Measurements from ENCODE around the gene BANF2. TPM values are rescaled to one million over a fixed set of nuclear protein-coding genes. Genes with fewer than 3 reads are reported as not detected.

BANF2 gene
- total RNA-seq, 3 donors from 2014 or later: not detected

DNA sequence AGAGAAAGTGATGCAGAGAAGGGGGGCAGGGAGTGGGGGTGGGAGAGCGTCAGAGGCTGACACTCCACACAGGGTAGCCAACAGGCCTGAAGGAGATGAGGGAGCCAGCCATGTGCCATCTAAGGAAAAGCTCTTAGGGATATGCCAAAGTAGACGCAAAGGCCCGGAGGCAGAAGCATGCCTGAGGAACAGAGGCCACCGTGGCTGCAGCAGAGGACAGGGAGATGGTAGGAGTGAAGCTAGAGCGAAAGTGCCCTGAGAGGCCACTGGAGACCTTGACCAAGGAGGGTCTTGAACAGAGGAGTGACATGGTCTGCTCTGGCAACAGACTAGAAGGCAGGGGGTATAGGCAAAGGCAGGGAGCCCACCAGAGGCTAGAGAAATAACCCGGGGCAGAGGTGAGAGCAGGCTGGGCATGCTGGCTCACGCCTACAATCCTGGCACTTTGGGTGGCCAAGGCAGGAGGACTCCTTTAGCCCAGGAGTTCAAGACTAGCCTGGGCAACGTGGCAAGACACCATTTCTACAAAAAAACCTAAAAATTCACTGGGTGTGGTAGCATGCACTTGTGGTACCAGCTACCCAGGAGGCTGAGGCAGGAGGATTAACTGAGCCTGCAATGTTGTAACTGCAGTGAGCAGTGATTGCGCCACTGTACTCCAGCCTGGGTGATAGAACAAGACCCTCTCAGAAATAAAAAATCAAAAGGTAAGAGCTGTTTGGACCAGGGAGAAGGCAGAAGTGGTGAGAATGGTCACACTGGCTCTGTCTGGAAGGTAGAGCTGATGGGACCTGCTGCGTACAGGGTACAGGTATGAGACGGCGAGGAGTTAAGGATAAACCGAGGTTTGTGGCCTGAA is 24.0 kb upstream of the BANF2 start:
- Histone ChIP-seq H3K27ac (peak overlapping the region in 1 of 2 donors; percentile 34), H3K4me1 (peaks cover 4 to 12% of the 10 kb centered on the region in 2 donors), H3K27me3 (no peaks in the 10 kb centered on the region), H3K36me3 (no peaks in the 10 kb centered on the region), H3K4me3 (no peak overlapping the region), H3K9me3 (no peaks in the 10 kb centered on the region)
- TF ChIP-seq, protein P1, sequence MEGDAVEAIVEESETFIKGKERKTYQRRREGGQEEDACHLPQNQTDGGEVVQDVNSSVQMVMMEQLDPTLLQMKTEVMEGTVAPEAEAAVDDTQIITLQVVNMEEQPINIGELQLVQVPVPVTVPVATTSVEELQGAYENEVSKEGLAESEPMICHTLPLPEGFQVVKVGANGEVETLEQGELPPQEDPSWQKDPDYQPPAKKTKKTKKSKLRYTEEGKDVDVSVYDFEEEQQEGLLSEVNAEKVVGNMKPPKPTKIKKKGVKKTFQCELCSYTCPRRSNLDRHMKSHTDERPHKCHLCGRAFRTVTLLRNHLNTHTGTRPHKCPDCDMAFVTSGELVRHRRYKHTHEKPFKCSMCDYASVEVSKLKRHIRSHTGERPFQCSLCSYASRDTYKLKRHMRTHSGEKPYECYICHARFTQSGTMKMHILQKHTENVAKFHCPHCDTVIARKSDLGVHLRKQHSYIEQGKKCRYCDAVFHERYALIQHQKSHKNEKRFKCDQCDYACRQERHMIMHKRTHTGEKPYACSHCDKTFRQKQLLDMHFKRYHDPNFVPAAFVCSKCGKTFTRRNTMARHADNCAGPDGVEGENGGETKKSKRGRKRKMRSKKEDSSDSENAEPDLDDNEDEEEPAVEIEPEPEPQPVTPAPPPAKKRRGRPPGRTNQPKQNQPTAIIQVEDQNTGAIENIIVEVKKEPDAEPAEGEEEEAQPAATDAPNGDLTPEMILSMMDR (IDR thresholded peaks at IDR 0.05): no peak
- no peak for TF ChIP-seq POLR2A (IDR thresholded peaks at IDR 0.05)
- no peak for TF ChIP-seq POLR2AphosphoS5 (IDR thresholded peaks at IDR 0.05)
- intact Hi-C loops (cut with DNase I; ENCODE audit: low total_unique reads): no loop called here
- no peak for DNase-seq (ENCODE audit: low spot score in 2 of 2)

DNA sequence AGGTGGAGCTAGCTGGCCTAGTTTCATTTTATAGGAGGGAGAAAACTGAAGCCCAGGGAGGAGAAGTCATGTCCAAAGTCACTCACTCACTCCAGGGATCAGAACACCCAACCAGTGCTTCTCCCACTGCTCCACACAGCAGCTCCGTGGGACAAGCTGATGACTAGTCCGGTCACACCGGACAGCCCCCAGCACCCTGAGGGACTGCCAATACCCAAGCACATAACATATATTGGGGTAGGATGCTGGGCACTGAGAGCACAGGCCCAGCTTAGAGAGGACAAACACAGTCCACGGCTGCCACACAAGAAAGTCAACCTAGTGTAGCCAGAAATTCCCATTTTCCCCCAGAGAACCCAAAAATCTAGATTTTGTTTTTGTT is 23.4 kb upstream of the BANF2 start:
- intact Hi-C loops (cut with DNase I; ENCODE audit: low total_unique reads): no loop called here

DNA sequence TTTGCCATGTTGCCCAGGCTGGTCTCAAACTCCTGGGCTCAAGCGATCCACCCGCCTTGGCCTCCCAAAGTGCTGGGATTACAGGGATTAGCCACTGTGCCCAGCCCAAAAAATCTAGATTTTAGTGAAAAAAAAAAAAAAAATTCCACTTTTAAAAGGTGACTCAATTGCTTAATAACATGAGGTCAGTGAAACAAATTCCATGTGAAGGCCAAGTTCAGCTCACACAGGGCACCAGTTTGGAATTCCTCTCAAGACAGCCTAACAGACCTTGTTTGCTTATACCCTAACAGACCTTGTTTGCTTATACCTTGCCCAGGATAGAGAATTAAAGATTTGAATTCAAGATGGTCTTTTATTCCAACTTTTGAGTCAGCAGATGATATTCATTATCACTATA is 22.8 kb upstream of the BANF2 start:
- DNase-seq (ENCODE audit: low spot score in 2 of 2): no peak
- no peaks in the 10 kb centered on the region for H3K9me3 ChIP-seq
- no peak for TF ChIP-seq POLR2A (IDR thresholded peaks at IDR 0.05)
- TF ChIP-seq, protein P1 (IDR thresholded peaks at IDR 0.05): no peak
- TF ChIP-seq POLR2AphosphoS5 (IDR thresholded peaks at IDR 0.05): no peak
- H3K27ac ChIP-seq: peak overlapping the region in 1 of 2 donors; percentile 34
- H3K4me1 ChIP-seq: peaks cover 4 to 12% of the 10 kb centered on the region in 2 donors
- intact Hi-C loops (cut with DNase I; ENCODE audit: low total_unique reads): no loop called here
- H3K36me3 ChIP-seq: no peaks in the 10 kb centered on the region
- no peak overlapping the region for H3K4me3 ChIP-seq
- H3K27me3 ChIP-seq: no peaks in the 10 kb centered on the region

More for the DNA sequence above, 23.4 kb upstream of the BANF2 start:
- H3K4me3 ChIP-seq: no peak overlapping the region
- no peaks in the 10 kb centered on the region for H3K9me3 ChIP-seq
- H3K27ac ChIP-seq: peak overlapping the region in 1 of 2 donors; percentile 34
- DNase-seq (ENCODE audit: low spot score in 2 of 2): no peak
- no peaks in the 10 kb centered on the region for H3K36me3 ChIP-seq
- H3K27me3 ChIP-seq: no peaks in the 10 kb centered on the region
- peaks cover 4 to 12% of the 10 kb centered on the region in 2 donors for H3K4me1 ChIP-seq
- TF ChIP-seq, protein P1 (IDR thresholded peaks at IDR 0.05): no peak
- TF ChIP-seq POLR2AphosphoS5 (IDR thresholded peaks at IDR 0.05) (no peak), POLR2A (IDR thresholded peaks at IDR 0.05) (no peak)

DNA sequence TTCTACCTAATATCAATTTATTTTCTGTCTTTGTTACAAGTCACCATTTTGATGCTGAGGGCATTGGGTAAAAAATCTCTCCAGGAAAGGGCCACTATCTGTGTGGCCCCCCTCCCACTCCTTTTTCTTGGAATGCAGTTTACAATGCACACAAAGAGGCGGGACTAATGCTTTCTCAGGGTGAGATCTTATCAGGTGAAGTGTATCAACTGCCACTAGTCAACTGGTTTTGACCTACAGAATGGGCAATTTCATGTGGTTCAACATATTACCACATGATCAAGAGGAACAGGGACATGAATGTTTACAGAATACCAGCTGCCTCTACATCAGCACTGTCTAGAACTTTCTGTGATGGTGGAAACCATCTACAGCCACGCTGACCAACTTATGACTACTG is 21.5 kb upstream of the BANF2 start:
- TF ChIP-seq, protein P1 (IDR thresholded peaks at IDR 0.05): no peak
- no peak for TF ChIP-seq POLR2AphosphoS5 (IDR thresholded peaks at IDR 0.05)
- TF ChIP-seq POLR2A (IDR thresholded peaks at IDR 0.05): no peak
- Histone ChIP-seq H3K27ac (peak overlapping the region in 1 of 2 donors; percentile 93), H3K36me3 (no peaks in the 10 kb centered on the region), H3K9me3 (no peaks in the 10 kb centered on the region), H3K4me1 (peaks cover 4 to 12% of the 10 kb centered on the region in 2 donors), H3K27me3 (no peaks in the 10 kb centered on the region), H3K4me3 (no peak overlapping the region)
- no peak for DNase-seq (ENCODE audit: low spot score in 2 of 2)
- intact Hi-C loops (cut with DNase I; ENCODE audit: low total_unique reads): no loop called here

DNA sequence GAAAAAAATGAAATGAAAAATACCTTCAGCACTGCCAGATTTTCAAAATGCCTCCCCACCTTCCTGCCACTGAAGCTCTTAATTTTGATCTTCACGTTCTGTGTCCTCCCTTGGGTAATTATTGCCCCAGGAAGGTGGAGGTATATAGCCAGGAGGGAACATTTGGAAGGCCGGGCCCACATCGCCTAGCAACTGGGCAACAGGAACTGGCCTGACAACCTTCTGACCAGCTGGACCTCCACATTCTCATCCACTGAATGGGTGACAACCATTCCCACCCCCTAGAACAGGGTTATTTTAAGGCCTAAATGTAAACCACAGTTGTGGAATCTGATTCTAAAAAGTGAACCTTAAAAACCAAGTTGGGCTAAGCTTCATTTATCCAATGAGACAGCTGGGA is 20.9 kb upstream of the BANF2 start:
- Histone ChIP-seq H3K4me3 (no peak overlapping the region), H3K27me3 (no peaks in the 10 kb centered on the region), H3K4me1 (peaks cover 4 to 12% of the 10 kb centered on the region in 2 donors), H3K27ac (peak overlapping the region; percentile 93 to 97), H3K9me3 (no peaks in the 10 kb centered on the region), H3K36me3 (no peaks in the 10 kb centered on the region)
- intact Hi-C loops (cut with DNase I; ENCODE audit: low total_unique reads): no loop called here
- DNase-seq (ENCODE audit: low spot score in 2 of 2): no peak
- TF ChIP-seq, protein P1 (IDR thresholded peaks at IDR 0.05): no peak
- TF ChIP-seq POLR2A (IDR thresholded peaks at IDR 0.05) (no peak), POLR2AphosphoS5 (IDR thresholded peaks at IDR 0.05) (no peak)
